Activated CD4-positive, alpha-beta T cell treated with anti-CD3 and anti-CD28 coated beads, Interleukin-2, Interleukin-6, amounts not matched to agents 100 ng/mL and 50 ng/mL, durations not matched to agents 16 hours and 8 hours (primary cell): Measurements from ENCODE around the gene NCAPD2.
"Not testable (repeated sequence)": the region's sequence is repeated elsewhere in the genome, so short reads cannot be mapped to it uniquely, and the experiment has no call there.

Experiments used
- DNase-seq: peaks from one replicate; pipeline ENCODE4 v3.0.0-alpha.2; 2020

The NCAPD2 gene

DNA sequence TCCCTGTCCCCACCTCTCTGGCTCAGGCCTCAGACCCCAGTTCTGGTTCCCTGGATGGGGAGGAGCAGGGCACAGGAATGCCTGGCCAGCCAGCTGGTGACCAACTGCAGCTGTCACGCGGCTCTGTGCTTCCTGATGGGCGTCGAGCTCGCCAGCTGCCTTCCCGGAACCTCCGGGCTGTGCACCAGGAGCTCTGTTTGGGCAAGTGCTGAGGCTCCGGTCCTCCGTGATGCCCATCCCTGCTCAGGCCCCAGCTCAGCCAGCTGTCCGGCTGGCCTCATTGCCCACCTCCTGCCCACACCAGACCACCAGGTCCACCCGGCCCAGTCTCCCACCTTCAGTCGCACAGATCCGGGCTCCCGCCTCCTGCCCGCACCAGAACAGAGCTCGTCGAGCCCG, 57.2 kb downstream of the NCAPD2 start:
- DNase-seq = no peak

DNA sequence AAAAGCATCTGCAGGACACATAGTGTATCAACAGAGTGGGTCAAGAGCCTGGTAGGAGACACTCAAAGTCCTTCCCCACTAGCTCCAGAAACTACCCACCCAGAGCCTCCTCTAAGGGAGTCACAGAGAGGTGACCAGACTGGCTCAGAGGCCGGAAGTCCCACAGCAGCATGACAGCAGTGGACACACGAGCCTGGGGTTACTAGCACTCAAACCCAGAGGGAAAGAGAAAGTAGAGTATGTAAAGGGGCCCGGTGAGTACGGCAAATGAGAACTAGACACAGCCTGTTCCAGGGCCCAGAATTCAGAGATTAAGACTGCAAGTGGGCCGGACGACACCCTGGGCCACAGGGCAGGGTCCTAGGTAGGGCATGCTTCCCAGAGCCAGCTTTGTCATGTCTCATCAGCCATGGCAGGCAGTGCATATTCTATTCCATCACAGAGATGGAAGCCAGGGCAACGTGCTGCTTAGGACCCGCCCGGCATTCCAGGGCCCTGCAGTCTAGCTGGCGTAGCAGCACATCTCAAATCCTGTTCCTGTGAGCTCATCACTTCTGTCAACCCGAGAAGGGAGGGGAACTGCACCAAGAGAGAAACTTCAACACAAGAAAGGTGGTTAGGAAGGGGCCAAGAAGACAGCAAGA, 57.7 kb downstream of the NCAPD2 start:
- no peak for DNase-seq

DNA sequence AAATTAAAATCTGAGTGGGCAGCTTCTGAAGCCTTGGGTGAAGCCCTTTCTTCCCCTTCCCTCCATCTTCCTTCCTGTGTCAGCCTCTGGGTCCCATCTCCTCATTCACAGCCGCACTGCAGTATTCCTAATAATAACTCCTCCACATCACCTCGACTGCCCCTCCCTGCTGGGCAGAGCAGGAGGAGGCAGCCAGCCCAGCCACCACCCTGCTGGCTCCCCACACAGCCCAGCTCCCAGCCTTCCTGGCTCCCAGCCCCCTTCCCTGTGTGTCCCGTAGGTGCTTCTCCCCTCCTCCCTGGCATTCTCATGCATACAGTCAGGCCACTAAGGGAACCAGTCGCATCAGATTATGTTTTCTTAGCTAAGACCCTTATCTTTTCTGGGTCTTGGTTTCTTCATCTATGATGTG, 58.2 kb downstream of the NCAPD2 start:
- DNase-seq = no peak

DNA sequence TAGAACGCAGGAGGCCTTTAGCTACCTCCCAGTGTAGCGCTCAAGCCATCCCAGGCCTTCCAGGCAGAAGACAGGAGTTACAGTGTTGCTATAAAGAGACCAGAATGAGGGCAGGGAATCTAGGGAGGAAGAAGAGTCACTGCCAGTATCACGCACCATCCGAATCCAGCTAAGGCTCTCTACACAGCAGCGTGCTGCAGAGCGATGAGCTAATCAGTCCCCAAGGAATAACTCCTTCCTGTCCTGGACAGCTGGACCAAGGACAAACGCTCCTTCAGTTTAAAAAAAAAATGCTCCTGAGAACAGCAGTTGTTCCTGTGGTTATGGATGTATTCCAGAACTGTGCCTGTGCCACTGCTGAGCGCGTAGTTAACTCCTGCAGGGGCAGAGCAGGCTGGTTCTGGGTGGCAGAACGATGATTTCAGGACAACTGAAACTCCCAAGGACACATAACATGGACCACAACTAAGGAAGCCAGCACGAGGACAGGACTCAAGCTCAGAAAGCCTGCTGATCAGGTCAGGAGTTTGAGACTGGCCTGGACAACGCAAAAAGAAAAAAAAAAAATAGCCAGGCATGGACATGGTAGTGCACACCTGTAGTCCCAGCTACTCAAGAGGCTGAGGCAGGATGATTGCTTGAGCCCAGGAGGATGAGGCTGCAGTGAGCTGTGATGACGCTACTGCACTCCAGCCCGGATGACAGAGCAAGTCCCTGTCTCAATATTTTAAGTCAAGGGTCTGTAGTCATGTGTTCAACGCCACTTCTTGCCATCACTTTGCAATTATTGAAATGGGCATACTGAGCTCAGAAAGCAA, 59.4 kb downstream of the NCAPD2 start:
- no peak for DNase-seq

DNA sequence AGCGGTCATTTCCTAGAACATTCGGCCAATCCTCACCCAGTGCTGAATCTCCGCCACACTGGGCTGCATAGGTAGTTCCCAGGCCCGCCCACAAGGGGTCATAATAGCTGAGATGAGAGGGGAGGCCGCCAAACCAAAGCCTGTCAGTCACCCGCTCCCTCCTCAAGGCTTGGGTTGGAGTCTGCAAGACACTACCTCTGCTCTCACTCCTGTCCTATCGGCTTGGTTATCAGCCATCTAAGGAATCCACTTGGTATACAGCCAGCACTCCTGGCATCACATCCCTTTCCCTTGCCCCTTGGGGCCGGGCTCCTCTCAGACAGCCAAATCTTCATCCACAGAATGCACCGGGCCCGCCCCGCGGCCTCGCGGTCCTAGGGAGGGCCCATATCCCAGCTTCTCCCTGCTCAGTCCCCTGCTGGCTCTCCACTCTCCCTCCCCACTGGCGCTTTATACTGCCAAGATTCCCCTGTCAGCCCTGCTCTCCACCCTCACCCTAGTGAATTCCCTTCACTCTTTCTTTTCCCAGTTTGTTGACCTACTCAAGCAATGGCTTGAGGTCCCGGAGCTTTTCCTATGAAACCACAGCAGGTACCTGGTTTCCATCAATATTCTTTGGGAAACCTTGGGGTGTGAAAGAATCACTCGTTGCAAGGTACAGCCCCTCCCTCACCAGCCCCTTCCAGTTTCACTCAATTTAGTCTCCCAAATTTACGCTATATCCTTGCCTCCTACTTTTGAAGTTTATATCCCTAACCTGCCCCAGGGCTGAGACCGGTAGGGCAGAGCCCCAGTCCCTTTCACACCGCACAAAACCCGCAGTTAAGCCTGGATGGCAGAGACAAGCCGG, 60.5 kb downstream of the NCAPD2 start:
- peak; percentile 90 for DNase-seq

DNA sequence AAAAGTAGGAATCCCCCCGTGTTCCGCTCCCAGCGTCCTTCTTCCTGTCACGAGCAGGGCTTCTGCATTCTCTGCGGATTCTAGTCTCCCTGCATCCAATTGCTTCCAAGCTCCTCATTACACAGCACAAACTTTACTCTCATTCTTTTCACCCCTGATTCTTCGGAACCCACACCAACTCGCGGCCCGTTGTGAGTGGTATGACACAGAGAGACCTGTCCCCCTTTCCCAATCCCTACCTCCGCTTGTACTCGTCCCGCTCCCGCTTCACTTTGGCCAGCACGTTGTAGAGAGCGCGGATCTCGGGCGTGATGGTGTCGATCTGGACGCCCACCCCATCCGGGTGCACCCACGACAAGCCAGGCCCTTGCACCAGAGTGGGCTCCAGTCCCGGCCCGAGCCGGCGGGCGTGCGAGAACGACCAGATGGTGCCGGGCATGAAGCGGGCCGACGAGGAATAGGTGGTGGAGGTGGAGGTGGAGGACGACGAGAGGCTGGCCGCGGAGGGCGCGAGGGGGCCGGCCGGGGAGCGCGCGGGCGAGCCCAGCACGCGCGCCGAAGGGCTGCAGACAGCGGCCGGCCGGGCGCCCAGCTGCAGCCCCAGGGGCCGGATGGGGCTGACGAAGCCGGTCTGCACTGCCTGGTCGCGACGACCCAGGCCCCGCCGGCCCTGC, 61.3 kb downstream of the NCAPD2 start:
- peak; percentile 23 for DNase-seq

DNA sequence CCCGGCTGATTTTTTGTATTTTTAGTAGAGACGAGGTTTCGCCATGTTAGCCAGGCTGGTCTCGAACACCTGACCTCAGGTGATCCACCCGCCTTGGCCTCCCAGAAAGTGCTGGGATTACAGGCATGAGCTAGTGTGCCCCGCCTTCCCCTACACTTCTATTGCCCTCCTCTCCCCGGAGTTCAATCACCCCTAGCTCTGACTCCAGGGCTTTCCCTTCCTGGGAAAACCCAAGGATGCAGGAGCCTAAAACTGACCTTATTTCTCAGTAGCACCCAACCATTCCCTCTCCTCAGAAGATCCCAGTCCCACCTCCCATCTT, 62.6 kb downstream of the NCAPD2 start:
- not testable (repeated sequence) for DNase-seq

DNA sequence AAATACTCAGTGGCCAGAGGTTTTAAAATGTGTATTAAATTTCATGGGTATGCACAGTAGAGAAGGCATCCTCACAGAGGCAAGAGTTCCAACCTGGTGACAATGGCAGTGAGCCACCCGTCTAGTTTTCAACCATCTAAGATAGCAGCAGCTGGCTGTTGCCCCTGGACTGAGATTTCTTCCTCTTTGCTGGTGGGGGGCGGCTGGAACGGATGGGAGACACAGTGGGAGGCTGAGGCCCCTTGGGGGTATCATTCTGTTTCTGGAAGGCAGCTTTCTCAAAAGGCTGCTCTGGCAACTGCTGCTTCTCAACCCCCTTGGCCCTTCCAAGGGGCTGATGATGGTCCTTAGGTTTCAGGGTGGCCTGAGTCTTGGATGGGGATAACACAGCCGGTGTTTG, 63.0 kb downstream of the NCAPD2 start:
- no peak for DNase-seq

DNA sequence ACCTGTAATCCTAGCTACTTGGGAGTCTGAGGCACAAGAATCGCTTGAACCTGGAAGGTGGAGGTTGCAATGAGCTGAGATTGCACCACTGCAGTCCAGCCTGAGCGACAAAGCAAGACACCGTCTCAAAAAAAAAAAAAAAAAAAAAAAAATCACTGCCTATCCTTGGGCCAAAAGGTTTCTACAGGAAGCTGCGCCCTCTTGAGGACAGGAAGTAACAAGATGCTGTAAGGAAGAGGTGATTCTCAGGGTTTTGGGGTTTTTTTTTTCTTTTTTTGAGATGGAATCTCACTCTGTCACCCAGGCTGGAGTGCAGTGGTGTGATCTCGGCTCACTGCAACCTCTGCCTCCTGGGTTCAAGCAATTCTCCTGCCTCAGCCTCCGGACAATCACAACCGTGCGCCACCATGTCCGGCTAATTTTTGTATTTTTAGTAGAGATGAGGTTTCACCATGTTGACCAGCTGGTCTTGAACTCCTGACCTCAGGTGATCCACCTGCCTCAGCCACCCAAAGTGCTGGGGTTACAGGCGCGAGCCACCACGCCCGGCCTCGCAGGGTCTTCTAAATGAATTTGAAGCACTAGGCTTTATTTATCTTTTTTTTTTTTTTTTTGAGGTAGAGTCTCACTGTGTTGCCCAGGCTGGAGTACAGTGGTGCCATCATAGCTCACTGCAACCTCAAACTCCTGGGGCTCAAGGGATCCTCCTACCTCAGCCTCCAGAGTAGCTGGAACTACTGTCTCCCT, 64.3 kb downstream of the NCAPD2 start:
- DNase-seq = peak; percentile 75

DNA sequence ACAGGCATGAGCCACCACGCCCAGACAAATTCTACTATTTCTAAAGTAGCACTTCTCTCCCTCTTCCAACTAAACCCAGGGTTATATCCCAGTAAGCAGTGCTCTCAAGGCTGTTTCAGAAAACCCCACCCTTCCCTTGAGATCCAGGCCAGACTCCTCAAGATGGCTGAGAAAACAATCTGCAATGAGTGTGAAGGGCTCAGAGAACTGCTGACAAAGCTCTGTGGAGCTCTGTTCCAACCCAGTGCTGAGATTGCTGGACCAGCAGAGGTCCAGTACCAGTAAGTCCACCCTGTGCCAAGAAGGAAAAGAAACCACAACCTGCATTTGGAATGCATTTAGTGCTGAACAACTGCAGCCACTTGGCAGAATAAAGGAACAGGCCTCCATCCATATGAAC, 65.6 kb downstream of the NCAPD2 start:
- no peak for DNase-seq

DNA sequence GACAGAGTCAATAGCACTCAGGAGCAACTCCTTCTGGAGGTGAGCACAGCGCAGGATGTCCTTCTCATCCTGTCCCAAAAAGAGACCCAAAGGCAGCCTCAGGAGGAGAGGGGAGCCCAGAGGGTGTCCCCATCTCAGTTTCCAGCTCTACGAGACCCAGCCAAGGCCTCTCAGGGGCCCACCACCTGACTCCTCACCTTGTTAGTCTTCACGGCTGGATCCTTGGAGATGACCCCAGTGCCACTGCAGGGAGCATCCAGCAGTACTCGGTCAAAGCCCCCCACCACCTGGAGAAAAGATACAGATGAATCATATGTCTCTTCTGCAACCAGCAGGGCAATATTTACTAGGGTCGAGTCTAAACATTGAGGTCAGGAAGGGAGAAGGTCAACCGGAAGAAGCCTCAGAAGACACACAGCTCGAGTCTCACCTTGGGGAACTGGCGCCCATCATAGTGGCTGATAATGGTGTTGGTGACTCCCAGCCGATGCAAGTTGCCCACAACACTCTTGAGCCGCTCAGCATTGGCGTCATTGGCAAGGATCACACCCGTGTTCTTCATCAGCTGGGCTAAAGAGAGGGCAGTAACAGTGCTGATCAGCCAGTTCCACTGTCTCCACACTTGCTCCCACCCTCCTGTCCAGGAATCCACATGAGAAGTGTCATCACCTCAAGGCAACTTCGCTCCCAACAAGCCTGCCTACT, 66.8 kb downstream of the NCAPD2 start:
- DNase-seq = no peak

DNA sequence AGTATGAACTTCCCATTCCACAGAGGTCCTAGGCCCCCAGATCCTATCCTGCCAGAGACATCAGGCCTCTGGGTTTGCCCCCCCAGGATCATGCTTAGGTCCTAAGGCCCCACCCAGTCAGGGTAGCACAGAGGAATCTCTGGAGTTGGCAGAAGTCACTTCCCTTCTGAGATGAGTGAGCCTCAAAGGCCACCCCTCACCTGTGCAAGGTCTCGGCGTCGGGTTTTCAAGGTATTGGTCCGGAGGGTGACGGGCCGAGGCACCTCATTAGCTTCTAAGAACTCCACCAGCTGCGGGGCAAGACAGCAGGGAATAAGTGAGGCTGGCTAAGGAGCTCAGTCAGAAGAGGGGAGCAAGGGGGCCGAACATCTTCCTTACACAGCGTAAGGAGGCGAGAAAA, 69.0 kb downstream of the NCAPD2 start:
- no peak for DNase-seq

DNA sequence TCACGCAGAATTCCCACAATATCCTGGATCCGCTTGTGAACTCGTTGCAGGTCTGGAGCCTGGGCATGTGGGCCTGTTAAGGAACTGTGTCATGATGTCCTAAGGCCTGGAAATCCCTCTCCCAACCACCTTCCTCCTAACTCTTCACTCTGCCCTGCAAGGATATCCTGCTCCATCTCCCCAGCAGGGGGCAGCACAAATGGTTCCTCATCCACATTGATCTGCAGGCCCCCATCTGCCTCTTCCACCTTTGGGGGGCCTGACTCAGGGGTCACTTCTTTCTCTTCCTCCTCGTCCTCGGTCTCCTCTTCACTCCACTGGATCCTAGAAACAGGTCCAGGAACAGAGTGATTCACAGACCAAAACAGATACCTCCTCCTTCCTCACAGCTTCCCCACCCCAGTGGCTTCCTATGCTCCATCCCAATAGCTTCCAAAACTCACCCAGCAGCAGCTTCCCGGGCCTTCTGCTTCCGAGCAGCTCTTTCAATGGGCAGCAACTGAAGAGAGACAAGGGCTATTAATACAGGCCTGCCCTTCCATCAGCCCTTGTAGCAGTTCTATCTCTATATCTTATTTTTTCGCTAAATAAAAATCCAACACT, 69.6 kb downstream of the NCAPD2 start:
- DNase-seq = peak; percentile 74

DNA sequence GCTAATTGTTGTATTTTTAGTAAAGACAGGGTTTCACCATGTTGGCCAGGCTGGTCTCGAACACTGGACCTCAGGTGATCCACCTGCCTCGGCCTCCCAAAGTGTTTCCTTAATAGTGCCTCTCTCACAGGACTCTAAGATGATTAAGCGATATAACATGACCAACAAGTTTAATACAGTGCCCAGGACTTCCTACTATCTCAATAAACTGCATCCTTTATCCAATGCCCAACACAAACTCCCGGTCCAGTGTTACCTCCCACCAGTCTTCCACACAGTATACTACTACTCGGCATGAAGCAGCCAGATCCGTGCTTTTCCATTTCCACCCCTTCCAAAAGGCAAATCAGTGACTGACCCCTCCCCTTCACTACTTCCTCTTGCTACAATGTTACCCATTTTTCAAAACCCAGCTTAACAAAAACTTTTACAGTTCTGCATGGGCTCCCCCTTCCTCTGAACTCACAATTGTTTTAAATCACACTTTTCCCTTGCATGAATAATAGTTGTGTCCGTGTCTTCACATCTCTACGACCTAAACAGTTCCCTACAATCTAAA, 73.3 kb downstream of the NCAPD2 start:
- DNase-seq = no peak

DNA sequence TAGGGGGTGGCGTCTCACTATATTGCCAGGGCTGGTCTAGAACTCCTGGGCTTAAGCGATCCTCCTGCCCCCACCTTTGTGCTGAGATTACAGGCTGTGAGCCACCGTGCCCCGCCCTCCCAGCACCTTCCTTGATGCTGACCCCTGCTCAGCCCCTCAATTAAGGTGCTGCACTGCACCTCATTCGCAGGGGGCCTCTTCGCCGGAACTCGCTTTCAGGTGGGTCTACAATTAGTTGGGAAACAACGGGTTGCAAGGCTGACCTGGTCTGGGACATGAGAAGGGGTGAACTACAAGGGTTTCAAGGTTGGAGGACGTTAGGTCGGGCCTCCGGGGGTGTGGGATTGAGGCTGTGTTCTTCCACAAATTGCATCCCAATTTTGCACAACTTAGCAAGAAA, 75.4 kb downstream of the NCAPD2 start:
- DNase-seq = no peak

DNA sequence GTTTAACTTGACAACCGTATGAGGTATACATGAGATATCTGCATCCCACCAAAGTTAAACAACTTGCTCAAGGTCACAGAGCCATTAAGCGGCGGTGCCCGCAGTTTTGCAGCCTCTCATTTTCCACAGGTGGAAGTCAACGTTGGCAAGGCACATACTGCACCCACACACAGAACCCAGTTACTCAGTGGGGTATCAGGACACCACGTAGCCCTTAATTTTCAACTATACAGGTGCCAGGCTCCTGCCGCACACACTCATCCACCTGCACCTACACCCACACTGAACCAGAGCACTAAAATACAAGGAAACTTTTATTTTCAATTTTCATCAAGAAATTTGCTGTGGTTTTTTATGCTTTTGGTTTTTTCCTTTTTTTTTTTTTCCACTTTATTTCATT, 75.9 kb downstream of the NCAPD2 start:
- DNase-seq = no peak

DNA sequence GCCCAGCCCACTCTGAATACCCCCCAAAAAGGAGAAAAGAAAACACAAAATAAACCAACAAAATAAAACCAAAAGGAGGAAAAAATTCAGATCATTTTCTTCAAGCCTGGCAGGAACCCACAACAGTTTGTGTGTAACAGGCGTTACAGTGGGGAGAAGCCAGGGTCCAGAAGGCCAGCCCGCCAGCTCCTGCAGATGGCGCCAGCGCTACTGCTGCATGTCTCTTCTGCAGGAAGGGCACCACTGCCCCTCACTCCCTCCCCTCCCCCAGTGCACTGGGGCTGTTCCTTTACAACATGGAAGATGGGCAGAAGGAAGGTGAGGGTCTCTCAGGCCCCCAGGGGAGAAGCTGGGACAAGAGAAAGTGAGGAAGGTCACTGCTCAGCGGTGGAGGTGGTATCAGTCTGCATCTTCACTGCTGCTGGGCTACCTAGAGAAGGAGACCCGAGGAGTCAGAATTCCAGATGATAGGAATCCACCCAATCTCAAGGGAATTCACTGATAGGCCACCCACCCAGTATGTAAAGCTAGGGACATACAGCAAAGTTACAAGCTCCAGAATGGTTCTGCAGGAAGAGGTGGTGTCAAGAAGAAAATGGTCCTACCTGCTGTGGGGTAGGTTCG, 76.5 kb downstream of the NCAPD2 start:
- DNase-seq = peak; percentile 65

DNA sequence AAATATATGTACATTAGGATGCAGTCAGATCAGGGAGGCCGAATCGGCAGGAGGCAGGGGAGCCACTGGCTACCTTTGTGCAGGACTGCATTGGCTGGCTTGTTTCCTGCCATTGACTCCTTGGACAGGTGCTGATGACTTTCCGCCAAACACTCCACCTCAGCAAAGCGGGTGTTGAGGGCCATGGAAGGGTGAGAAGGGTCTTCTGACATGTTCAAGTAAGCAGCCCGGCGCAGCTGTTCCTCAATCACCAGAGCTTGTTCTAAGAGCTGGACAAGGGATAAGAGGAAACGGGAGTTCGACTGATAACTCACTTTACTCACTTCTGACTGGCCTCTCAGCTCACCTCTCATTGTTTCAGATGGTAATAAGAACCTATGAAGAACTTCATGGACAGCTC, 79.1 kb downstream of the NCAPD2 start:
- no peak for DNase-seq

DNA sequence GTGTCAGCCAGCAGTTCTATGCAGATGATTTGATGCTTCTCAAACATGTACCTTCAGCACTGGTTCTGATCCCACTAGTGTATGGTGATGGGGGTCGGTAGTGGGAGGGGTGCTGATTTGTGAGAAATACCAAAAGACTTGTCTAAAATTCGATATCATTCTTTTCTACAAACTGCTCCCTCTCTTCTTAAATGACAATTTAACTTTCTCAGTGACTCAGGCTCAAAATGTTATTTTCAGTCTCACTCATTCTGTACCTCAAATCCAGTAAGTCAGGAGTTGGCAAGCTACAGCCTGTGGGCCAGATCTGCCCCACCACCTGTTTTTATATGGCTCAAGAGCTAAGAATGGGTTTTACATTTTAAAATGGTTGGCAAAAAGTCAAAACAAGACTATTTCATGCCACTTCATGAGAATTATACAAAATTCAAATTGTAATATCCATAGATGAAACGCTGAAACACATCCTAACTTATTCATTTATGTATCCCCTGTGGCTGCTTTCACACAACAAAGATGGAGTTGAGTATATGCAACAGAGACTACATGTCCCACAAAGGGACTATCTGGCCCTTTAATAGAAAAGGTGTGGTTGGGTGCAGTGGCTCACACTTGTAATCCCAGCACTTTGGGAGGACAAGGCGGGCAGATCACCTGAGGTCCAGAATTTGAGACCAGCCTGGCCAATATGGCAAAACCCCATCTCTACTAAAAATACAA, 80.8 kb downstream of the NCAPD2 start:
- DNase-seq = peak; percentile 76

DNA sequence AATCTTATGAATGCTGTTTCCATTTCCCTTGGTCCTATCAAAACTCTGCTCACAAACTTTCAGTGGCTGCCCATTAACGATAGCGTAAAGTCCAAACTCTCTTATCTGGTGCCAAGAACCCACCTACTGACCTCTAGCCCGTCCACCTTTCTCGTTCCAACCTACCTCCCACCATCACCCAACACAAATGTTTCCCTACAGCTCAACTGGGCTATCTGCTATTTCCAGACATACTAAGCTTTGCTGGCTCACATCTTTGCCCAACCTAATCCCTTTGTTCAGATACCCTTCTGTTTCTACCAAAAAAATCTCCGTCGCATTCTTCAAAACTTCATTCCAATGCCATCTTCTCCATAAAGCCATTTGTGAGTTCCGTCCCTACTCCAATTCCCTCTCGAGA, 81.7 kb downstream of the NCAPD2 start:
- DNase-seq = no peak
